Smooth muscle cell (in vitro differentiated cells): Measurements from ENCODE around the gene NKTR. TPM values are rescaled to one million over a fixed set of nuclear protein-coding genes. Genes with fewer than 3 reads are reported as not detected.

Experiments
- DNase-seq: peaks from one replicate; lab custom pipeline; 2025; ENCODE audit not compliant: unreplicated experiment; lab: John Stamatoyannopoulos, UW
- H2AFZ ChIP-seq: fragments of 200-600 bp; sonication (generic); 2 replicates; pipeline ENCODE4 v1.6.0; 2016; ENCODE audit warnings: antibody characterized with exemption, low read depth, mild to moderate bottlenecking
- H3F3A ChIP-seq: fragments of 200-600 bp; sonication (generic); 2 replicates; pipeline ENCODE4 v1.6.0; 2017; ENCODE audit warnings: antibody characterized with exemption, low read depth
- H3K27ac ChIP-seq: fragments of 200-600 bp; sonication (generic); 2 replicates; pipeline ENCODE4 v1.5.1; 2016; ENCODE audit warnings: low read depth, mild to moderate bottlenecking
- H3K27me3 ChIP-seq: fragments of 200-600 bp; sonication (generic); 2 replicates; pipeline ENCODE4 v1.6.1; 2016; ENCODE audit warnings: low read depth, mild to moderate bottlenecking
- H3K36me3 ChIP-seq: fragments of 200-600 bp; sonication (generic); 2 replicates; pipeline ENCODE4 v1.5.1; 2016; ENCODE audit warnings: low read depth
- H3K4me1 ChIP-seq: fragments of 200-600 bp; sonication (generic); 2 replicates; pipeline ENCODE4 v1.5.1; 2016; ENCODE audit warnings: low read depth
- H3K4me2 ChIP-seq: fragments of 200-600 bp; sonication (generic); 2 replicates; pipeline ENCODE4 v1.6.0; 2016; ENCODE audit warnings: mild to moderate bottlenecking
- H3K4me3 ChIP-seq: fragments of 200-600 bp; sonication (generic); 2 replicates; pipeline ENCODE4 v1.5.1; 2016; ENCODE audit warnings: mild to moderate bottlenecking
- H3K79me2 ChIP-seq: fragments of 200-600 bp; sonication (generic); 2 replicates; pipeline ENCODE4 v1.6.0; 2016; ENCODE audit warnings: low read depth, mild to moderate bottlenecking
- H3K9ac ChIP-seq: fragments of 200-600 bp; sonication (generic); 2 replicates; pipeline ENCODE4 v1.6.0; 2016; ENCODE audit warnings: low read depth
- H3K9me3 ChIP-seq: fragments of 200-600 bp; sonication (generic); replicated peaks from 2 replicates; pipeline ENCODE4 v1.5.1; 2016; ENCODE audit warnings: low read depth
- H4K20me1 ChIP-seq: fragments of 200-600 bp; sonication (generic); 2 replicates; pipeline ENCODE4 v1.6.0; 2016; ENCODE audit warnings: low read depth
- CTCF ChIP-seq: fragments of 200-600 bp; sonication (generic); IDR thresholded peaks from 2 replicates; pipeline ENCODE4 v1.5.1; 2017; ENCODE audit warnings: borderline replicate concordance, mild to moderate bottlenecking, antibody characterized with exemption; ENCODE audit not compliant: insufficient read depth, poor library complexity, severe bottlenecking
- WGBS: methylation state at CpG from one replicate; pipeline ENCODE4 v1.1.7; 2016; ENCODE audit warnings: low lambda C conversion rate; 5-methylcytosine and 5-hydroxymethylcytosine counted together
- polyA plus RNA-seq: library from polyadenylated mRNA; unstranded; fragments of >200 nt; fragmentation: Nextera tagmentation; extraction: Ambion mirVana; gene quantifications from 2 replicates; pipeline ENCODE4 v1.2.1, GENCODE V29; 2016
- total RNA-seq: library from RNA; depleted of rRNA; stranded (reverse); fragments of >200 nt; gene quantifications from 2 replicates; pipeline ENCODE4 v1.2.3, GENCODE V29; 2014

Gene NKTR
- total and polyA plus RNA-seq, 2 experiments from 2014 or later: 37.1 to 91.3 TPM

DNA sequence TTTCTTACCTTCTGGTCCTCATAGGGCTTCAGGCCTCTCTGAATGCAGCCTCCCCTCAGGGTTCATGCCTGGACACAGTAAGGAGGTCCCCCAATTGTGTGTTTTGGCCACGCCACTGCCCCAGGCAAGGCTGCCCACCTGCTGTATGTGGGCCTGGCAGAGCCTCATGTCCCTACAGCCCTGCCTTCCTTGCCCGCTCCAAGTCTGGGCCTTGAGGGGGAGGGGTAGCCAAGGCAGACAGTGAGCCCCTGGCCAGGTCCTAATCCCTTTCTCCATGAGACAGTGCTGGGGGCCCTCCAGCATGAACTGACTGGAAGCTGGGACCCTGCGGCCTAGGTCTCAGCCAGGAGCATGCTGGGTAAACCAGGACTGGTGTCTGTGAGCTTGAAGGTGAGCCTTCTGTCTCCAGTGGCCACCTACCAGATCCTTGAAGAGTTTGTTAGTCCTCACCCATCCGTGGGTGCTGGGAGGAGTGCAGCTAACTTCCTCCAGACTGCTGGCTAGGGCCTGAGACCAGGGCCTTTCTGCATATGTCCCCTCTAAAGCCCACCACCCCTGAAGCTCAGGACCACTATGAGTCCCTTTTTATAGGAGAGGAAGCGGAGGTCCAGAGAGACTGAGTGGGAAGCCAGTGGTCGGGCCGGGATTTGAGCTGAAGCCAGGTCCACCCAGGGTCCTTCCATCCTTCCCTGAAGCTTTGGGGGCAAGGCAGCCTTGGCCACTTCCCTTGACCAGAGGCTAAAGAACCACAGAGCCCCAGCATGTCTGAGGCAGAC lies 61.7 kb downstream of the NKTR start:
- WGBS: 97% methylated on average over 7 of the region's 7 CpGs
- no peak for TF ChIP-seq CTCF
- DNase-seq: no peak
- no peaks in the 10 kb centered on the region for H3K27me3 ChIP-seq
- no peaks in the 10 kb centered on the region for H3K79me2 ChIP-seq
- H3K4me1 ChIP-seq: no peaks in the 10 kb centered on the region
- H3K4me3 ChIP-seq: no peak overlapping the region
- H3K36me3 ChIP-seq: no peaks in the 10 kb centered on the region
- no peaks in the 10 kb centered on the region for H3K9me3 ChIP-seq
- no peaks in the 10 kb centered on the region for H3F3A ChIP-seq
- H3K9ac ChIP-seq: no peak overlapping the region
- no peak overlapping the region for H3K27ac ChIP-seq
- no peak overlapping the region for H3K4me2 ChIP-seq
- no peak overlapping the region for H2AFZ ChIP-seq
- peaks cover 17% of the 10 kb centered on the region for H4K20me1 ChIP-seq

DNA sequence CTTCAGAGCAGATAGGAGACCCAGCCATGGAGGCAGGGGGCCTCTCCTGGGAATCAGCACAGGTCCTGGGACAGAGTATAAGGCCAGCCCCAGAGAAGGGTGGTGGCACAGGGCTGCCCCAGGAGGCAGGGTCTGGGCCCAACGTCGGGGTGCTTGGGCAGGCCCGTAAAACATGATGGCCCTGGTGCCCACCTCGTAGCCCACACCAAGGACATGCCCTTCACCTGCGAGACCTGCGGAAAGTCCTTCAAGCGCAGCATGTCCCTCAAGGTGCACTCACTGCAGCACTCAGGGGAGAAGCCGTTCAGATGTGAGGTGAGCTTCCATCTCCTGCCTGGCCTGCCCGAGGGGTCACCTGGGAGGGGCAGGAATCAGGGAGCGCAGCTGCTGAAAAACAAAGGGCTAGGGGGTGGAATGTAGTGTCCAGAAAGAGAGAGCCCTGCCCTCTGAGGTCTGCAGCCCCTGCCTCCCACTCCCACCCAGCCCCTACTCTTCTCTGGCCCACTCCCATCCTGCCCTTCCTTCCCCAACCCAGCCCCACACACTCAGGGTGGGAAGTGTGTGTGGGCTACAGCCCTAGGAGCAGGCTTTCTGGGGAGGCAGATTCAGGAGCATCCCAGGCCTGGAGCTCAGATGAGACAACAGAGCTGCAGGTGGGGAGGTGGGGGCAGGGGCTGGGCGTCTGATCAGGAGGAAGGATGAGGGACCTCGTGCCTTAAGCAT lies 62.5 kb downstream of the NKTR start:
- no peak for DNase-seq
- Histone ChIP-seq H4K20me1 (peaks cover 10% of the 10 kb centered on the region), H3K9ac (no peak overlapping the region), H3K36me3 (no peaks in the 10 kb centered on the region), H3K9me3 (no peaks in the 10 kb centered on the region), H3K27me3 (no peaks in the 10 kb centered on the region), H3F3A (no peaks in the 10 kb centered on the region), H3K79me2 (no peaks in the 10 kb centered on the region), H2AFZ (no peak overlapping the region), H3K27ac (no peak overlapping the region), H3K4me1 (no peaks in the 10 kb centered on the region), H3K4me3 (no peak overlapping the region), H3K4me2 (no peak overlapping the region)
- WGBS: 98% methylated on average over 12 of the region's 12 CpGs
- TF ChIP-seq CTCF: no peak

GRCh38 chr3:42663581-42664437 lies 63.3 kb downstream of the NKTR start:
- Histone ChIP-seq H4K20me1 (peaks cover 10% of the 10 kb centered on the region), H3K9ac (no peak overlapping the region), H3K4me2 (no peak overlapping the region), H3K4me1 (no peaks in the 10 kb centered on the region), H2AFZ (no peak overlapping the region), H3K27ac (no peak overlapping the region), H3K9me3 (no peaks in the 10 kb centered on the region), H3K27me3 (no peaks in the 10 kb centered on the region), H3K36me3 (no peaks in the 10 kb centered on the region), H3F3A (no peaks in the 10 kb centered on the region), H3K4me3 (no peak overlapping the region), H3K79me2 (no peaks in the 10 kb centered on the region)
- WGBS: 98% methylated on average over 22 of the region's 38 CpGs
- no peak for TF ChIP-seq CTCF
- DNase-seq: no peak
